GM18858 (cell line): ENCODE measurements around the gene HGD.
"Not testable (repeated sequence)": the region's sequence is repeated elsewhere in the genome, so short reads cannot be mapped to it uniquely, and the experiment has no call there.

Experiments
- ATAC-seq: cut with Tn5 transposase; IDR thresholded peaks from one replicate; pipeline ENCODE4 v1.9.1; 2021; ENCODE audit not compliant: unreplicated experiment

Gene HGD

DNA sequence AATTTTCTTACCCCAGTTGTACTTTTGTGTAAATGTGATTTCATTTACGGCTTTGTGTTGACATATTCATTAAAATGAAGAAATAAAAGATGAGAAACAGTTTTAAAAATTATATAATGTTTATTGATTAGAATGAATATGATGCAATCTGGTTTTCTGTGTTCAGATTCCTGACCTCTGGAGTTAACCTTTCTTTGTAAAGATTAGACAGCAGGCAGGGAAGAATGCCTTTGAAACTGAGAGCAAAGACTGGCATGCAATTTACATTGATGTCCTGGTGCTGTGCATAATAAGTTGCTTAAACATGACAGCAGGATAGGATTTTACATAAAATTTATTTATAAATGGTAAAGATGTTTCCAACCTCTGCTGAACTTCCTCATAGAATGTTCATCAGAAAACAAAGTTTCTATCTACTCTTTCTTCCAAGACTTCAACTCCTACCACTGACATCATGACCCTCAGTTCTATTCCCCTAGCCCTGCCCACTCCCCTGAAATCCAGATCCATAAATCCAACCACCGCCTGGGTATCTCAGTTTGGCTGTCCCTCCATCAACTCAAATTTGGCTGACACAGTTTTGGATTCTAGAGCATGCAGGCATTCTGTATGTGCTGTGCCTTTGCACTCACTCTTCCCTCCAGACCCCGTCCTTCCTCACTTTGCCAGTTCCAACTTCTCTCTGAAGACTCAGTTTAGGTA, 1.7 kb downstream of the HGD start:
- no peak for ATAC-seq

DNA sequence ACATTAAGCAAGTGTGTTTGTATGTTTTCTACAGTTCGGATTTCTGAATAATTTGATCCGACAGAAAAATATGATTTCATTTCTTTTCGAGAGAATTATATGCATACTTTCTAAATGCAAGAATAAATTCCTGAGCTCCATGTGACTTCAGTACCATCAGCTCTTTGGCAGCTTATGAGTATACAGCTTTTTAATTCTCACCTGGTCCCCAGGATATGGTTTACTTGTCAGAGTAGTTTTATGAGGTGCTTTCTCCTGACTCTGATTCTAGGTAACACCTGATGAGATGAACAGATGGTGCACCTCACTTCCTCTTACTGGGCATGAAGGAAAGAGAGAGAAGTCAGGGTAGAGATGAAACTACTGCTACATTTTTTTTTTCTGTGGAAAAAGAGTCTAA, 3.1 kb downstream of the HGD start:
- ATAC-seq: peak; percentile 44

DNA sequence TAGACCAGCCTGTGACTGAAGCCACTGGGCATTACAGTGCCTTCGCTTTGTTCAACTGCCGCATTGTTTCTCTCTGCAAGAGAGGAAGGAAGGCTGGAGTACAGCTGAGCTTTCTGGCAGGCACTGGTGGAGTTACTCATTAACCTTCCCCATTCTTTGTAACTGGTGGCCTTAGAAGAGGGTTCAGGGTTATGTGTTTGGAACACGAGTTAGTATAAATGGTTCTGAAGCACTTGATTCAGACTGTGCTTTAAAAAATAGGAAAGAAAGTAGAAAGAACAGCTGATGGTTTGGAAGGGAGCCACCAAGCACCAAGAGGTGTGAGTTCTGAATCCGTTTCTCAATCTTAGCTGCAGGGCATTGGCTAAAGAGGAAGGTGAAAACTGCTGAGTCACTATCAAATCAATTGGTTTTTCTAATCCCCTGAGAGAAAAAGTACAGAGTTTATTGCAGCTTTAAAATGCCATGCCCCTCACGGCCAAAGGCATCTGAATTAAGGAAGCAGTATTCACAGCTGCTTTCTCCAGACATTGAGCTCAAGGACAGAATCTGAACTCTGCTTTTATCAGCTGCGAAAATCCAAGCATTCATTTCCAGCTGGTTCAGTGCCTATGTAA, 3.6 kb downstream of the HGD start:
- ATAC-seq: peak; percentile 77

DNA sequence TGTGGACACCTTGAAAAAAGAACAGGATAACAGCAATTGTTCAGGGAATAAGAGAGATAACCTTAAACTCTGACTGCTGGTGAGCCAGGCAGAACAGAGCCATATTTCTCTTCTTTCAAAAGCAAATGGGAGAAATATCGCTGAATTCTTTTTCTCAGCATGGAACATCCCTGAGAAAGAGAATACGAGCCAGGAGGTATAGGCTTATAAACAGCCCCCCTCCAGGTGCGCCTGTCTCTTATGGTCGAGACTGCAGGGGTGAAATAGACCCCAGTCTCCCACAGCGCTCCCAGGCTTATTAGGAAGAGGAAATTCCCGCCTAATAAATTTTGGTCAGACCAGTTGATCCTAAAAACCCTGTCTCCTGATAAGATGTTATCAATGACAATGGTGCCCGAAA, 4.8 kb downstream of the HGD start:
- not testable (repeated sequence) for ATAC-seq

DNA sequence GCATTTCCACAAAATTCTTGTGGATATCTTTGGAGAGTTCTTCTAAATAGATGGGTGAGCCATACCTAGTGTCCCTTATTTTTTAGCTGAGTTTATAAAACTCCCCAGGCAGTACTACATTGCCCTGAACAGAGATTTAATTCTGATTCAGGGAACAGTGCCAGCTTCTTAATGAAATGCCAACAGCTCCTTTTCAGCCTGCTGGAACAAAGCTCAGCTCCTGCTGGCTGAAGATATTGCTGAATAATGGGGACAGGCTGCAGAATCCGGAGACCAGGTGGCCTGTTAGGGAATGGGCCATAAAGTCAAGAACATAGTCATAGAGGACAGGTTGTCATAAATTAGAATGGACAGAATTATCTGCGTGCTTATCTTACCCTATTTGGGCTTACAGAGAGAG, 8.9 kb downstream of the HGD start:
- no peak for ATAC-seq

DNA sequence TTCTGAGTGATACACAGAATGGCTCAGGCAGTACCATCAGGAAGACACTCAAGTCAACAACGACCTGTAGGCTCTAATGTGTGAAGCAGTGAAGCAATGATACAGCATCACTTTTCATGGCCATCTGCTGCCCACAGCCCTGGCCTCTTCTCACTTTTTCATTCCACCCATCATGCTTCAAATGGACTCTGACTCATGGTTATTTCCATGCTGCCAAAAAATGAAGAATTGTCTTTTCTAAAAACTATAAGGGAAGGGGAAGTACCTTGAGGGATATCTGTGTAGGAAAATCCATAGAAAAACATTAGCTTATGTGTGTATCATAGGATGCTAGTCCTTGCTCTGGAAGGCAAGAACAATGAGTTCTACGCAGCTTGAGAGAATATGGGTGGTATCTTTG, 11.5 kb downstream of the HGD start:
- no peak for ATAC-seq

DNA sequence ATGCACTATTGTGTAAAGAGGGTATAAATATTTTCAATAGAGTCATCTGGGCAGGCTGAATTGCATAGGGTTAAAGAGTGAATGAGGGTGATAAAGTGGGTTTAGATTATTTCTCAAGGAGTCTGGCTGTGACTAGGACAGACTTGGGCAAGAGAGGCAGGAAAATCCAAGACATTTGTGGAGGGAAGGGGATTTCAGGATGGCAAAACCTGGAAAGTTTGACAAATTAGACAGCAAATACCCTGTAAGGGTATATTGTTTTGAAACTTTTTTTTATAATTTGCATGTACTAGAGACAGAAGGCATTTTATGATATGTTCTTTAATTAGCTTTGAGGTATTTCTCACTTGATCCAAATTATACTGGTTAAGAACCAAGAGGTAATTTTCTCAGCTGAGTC, 17.1 kb downstream of the HGD start:
- ATAC-seq: no peak

DNA sequence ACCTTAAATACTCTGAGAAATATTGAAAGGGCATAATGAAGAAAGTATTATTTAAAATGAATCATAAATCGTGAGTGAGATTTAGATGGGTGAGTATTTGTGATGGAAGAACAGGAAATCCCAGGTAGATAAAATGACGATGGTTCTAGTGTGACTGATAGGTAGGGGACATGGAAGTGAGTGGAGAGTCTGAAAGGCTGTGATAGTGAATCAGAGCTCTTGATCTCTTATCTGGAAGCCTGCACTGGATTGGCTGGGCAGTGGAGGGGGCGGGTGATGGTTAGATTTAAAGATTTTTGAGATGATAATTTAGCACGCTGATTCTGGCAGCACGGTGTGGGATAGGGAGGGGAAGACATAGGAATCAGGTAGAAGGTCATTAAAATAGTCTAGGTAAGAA, 20.1 kb downstream of the HGD start:
- no peak for ATAC-seq

DNA sequence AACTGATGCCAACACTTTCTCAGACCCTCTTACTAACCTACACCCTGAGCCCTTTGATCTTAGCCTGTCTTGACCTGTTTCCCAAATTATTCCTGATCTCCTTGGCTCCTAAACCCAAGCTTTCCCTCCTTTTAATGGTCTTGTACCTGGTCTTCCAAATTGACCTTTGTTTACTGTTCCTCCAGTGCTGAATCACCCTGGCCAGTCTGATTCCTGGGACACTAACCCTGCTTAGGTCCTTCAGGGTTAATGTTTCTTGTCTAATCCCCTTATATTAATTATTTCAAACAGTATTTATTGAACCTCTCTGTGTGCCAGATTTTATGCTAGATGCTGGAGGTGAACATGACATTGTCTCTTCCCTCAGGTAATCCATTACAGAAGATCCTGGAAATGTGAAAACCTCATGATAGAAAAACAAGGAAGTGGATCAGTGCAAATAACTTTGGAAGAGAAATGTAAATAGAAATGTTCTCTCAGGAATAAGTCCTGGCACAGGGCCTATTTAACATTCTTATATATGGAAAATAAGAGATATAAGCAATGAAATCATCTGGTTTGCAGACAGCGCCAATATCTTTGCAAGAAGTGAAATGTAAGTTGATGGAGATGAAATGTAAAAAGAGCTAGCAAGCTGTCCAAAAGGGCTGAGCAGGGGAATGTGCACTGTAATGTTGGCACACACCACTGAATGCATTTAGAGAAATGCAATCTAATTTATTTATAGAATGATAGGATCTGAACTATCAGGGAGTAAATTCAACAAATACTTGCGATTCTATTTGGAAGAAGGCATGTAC, 20.7 kb downstream of the HGD start:
- no peak for ATAC-seq

DNA sequence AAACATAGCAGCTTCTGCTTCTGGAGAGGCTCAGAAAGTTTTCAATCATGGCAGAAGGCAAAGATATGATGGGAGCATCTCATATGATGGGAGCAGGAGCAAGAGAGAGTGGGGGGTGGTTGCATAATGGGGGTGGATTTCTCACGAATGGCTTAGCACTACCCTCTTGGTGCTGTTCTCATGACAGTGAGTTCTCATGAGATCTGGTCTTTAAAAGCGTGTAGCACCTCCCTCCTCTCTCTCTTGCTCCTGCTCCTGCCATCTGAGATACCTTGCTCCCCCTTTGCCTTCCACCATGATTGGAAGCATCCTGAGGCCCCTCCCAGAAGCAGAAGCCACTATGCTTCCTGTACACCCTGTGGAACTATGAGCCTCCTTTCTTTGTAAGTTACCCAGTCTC, 22.2 kb downstream of the HGD start:
- no peak for ATAC-seq

DNA sequence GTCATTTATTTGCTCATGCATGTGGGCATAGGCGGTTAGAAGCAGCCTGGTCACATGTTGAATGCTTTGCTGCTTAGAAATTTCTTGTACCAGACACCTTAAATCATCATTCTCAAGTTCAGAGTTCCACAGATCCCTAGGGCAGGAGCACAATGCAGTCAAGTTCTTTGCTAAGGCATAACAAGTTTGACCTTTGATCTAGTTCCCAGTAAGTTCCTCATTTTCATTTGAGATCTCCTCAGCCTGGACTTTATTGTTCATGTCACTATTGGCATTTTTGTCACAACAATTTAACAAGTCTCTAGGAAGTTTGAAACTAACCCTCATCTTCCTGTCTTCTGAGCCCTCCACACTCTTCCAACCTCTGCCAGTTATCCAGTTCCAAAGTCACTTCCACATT, 22.8 kb downstream of the HGD start:
- ATAC-seq: no peak

DNA sequence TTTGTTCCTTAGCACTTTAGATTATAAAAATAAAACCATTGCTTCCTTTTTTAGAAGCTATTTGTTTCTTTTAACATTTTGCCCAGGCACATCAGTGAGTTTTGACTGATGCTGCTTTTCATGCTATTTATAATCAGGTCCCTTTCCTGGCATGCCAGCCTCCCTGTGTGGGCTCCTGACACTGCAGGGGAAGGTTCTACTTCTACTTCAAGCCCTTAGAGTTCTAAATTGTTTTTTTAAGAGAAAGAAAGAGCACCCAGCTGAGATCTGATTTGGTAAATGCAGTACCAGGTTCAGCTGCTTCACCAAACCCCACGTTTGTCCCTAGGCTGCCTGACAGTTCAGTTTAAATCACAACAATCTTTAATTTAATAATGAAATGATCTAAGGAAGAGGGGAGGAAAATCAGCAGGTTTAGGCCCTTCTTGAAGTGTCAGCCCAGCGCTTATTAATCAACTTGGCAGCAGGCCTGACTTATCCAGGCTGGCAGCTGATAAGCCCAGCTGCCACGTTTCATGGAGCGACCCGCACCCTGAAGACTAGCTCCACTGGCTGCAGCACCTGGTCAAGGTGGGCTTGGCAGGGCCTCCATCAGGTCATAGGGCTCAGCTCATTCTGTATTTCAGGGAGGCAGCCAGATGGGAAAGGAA, 29.0 kb downstream of the HGD start:
- ATAC-seq: no peak

DNA sequence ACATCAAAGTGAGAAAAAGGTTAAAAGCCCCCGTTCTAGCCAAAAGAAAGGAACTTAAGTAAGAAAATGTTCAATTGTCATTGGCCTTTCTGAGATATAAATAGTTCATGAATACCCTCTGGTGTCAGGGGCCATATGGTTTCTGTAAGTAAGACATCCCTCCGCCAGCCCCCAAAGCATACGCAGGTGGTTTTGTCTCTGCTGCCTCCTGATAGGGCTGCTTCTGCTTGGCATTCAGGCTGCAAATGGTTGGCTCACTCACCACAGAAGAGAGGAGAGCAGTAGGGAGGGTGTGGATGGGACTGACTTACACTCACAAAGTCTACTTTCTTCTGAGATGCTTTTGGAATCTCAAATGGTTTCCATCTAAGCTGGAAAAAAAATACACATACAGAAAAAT, 29.8 kb downstream of the HGD start:
- no peak for ATAC-seq

DNA sequence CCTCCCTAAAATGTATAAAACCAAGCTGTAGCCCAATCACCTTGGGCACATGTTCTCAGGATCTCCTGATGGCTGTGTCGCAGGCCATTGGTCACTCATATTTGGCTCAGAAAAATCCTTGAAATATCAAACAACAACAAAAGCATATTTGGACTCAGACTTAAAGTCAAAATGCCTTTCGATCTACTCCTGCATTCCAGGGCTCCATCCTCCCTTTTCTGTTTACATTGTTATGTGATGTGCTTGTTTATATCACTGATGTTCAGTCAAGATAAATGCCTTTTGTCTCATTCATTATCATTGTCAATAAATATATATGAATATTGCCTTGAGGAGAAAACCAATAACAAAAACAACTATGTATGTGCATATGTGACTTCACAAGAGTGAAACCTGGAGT, 31.7 kb downstream of the HGD start:
- no peak for ATAC-seq

DNA sequence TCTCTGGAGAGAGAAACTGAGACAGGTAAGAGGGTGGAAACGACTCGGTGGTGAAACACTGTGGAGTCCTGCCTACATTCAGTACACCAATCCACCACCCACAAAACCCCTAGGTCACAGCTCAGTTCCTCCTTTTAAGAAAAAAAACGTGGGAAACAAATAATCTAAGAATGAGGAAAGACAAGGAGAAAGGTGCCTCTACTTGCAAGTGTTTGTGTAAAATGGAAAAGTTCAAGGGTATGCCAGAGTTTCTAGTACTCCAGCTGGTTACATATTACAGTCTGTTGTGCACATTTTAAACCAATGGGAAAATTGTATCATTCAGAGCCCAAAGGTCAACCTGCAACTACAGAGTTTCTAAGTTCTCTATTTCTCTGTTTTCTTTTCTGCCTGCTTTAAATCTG, 32.2 kb downstream of the HGD start:
- no peak for ATAC-seq

DNA sequence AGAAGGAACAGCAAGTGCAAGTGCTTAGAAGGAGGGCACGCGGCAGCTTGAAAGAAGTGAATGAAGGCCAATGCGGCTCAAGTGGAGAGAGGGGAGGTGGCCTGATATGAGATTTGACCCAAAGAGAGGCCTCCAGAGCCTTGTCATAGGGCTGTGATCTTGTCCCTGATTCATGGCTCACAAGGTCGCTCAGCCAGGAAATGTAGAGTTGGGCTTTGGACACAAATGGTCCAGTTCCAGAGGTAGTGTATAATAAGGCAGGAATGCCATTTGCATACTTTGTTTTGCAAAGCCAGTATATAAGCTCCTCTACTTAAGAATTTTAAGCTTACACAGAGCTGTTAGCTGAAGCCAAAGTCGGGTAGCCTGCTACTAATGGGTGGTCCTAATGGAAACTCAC, 33.7 kb downstream of the HGD start:
- ATAC-seq: no peak

DNA sequence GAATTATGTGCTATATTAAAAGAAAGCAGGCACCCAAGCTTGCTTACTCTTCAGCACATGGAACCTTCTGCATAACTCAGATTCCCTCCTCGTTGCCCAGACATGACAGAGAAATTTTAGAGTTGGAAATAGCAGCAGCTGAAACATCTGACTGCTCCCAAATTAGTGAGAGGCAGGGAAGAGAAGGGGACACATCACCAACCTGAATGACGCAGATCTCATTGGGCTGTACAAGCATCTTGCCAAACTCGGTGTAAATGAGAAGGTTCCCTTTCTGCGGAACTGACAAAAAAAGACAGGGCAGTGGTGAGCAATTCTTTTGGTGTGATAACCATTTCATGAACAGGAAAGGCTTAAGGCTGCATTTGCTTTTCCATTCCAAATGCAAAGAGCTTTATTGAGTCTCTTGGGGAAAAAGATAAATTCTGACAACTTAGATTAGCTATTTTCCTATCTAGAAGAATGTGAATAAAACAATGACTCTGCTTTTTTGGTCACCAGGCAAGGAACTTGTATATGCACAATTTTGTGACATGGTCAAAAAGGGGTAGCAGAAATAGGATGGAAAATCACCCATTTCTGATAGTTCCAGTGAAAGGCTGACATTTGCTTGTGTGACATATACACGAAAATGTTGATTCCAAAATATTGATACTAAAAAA, 35.1 kb downstream of the HGD start:
- no peak for ATAC-seq

DNA sequence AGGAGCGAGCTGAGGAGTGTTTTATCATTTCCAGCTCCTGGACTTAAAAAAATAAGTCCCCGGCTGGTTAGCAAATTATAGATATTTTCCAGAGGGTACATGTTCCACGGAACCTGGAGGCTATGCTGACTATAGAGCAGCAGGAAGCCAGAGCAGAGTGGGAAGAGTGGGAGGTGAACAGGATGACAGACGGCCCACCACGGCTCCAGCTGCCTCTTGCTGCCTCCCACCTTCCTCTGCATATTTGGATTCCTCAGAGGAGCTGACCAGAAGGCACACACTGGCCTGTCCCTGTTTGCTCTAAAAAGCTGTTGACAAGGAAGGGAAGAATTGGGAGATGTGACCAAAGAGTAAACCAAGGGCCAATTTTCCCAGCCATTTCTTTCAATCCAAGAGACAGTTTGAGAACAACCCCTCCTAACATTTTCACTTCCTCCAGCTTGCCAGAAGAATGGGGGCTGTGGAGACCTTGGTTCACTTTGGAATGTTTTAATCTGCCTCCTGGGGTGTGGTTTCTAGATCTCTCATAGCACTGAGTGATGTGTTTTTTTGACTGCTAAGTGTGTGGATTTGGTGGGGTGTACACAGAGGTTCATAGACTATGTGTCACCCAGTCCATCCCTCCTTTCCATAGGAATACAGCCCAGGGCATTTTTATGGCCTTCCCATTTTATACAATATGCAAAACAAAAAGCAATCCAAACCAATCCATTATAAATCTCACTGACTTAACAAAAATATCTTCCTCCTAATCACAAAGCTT, 36.8 kb downstream of the HGD start:
- ATAC-seq: no peak

DNA sequence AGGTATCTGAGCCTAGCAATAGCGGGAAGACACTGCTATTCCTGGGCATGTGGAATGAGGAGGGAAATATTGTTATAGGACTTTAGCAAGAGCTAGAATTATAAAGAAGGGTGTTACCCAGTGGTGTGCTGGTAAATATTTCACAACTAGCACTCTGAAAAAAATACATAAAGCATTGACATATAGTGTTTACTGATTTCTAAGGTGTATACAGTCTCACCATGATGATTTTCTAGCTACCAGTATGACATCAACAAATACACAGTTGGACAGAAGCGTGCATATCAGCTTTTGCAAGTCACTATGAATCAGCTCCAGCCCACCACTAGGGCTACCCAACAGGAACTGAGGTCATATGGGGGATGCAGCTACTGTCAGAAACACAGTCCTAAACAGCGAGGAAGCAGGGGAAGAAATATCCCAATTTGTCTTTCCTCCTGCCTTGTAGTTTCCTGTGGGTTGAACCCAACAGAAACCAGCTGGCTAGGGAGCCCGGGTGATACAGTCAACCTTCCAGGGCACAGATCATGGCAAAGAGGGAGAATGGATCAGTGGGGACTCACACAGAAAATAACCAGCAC, 39.6 kb downstream of the HGD start:
- ATAC-seq: no peak

DNA sequence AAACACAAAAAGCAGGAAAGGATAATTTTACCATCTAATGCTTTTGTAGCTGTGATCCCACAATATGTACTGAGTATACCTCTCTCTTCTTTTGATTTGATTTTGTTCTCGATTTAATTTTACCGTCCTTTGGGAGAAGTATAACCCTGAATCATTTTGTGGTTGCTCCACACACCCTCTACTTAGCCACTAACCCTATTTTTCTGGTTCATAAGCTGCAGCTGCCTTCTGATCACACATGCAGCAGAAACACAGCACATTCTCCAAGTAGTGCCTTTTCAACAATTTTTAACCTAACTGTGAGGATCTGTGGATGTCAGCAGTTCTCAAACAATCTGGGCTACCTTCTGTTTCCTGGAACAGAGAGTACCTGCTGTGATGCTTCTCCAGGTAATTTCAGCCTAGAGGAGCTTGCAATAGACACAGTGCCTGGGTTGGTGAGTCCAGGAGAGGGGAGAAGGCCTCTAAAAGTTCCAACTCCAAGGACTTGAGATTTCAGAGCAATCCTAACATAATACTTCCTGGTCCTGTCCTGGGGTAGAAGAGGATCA, 40.3 kb downstream of the HGD start:
- no peak for ATAC-seq
